NCI-H2196 treated with DMSO at 0.1 percent for 48 hours (cell line): ENCODE results near the gene CHIC2.

Experiments
- DNase-seq: peaks from one replicate; lab custom pipeline; 2025; ENCODE audit not compliant: unreplicated experiment; lab: John Stamatoyannopoulos, UW

Gene CHIC2

GRCh38 chr4:54011201-54011600 is 53.2 kb downstream of the CHIC2 start:
- no peak for DNase-seq

DNA sequence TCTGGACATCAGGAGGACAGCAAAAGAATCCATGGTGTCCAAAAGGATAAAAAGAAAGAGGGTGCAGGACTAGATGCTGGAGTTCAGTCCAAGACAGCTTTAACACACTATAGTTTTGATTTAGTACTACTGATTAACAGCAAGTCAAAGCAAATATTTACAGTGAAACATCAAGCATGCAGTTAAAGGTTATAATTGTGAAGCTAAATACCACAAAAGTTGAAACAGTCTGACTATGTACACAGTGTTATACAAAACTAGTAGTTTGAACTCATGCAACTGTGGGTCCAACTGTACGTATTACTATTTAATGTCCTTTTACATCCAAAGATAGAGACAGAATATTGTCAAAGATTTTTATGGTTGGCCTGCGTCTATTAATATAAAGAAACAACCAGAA is 57.6 kb downstream of the CHIC2 start:
- DNase-seq = no peak

DNA sequence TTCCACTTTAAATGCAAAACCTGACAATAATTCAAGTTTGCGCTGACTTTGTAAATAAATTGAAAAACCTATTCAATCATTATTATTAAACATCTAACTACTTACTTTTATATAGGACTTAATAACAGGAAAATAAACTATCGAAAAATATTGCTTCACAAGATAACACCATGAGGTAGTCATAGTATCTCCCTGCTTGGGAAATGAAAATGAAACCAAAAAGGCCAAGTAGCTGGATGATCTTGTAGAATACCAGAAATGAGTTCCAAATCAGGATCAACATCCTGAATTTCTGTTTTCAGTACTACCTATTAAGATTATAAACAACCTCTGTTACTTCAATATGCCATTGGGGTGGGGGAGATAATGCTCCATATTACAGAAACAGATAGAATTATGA is 58.9 kb downstream of the CHIC2 start:
- DNase-seq = no peak

DNA sequence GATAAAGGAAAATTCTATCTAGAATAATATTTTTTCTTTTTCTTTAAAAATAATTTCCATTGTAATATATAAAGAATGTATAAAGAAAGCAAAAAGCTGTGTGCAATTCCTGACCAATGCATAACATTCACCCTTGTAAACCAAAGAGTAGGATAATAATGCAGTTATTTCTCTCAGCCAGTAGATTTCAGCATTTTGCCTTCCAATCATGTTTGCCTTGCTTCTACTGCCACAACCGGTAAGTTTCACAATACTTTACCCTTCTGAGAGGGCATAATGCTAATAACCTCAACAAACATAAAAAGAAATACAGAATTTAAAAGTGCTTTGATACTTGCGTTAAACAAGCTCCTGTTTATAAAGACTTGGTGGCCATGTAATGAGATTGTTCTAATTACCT is 59.9 kb downstream of the CHIC2 start:
- no peak for DNase-seq

GRCh38 chr4:54001668-54002365 is 62.6 kb downstream of the CHIC2 start:
- no peak for DNase-seq

- DNase-seq = no peak
Measured at GRCh38 chr4:53997898-53998297, 66.5 kb downstream of the CHIC2 start.

- no peak for DNase-seq
Measured at GRCh38 chr4:53994382-53995102, 69.9 kb downstream of the CHIC2 start.

DNA sequence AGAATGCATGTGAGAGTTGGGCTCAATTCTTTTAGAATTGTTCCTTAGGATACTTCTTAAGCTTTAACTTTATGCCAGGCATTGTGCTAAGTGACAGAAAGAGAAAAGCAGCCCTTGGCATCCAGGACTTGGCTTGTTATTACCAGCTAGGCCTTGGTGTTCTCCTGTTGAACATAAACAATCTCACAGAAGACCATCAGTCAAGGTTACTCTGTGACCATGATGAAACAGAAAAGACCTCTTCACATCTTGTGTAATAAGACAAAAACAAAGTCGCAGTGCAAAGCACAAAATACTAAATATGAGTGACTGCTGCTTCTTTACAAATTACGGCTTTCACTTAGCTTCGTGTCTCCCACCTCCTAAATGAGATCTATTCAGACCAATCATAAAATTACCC is 71.6 kb downstream of the CHIC2 start:
- DNase-seq = no peak

GRCh38 chr4:53991821-53992220 is 72.6 kb downstream of the CHIC2 start:
- no peak for DNase-seq

- no peak for DNase-seq
Measured at GRCh38 chr4:53990641-53991040, 73.8 kb downstream of the CHIC2 start.

DNA sequence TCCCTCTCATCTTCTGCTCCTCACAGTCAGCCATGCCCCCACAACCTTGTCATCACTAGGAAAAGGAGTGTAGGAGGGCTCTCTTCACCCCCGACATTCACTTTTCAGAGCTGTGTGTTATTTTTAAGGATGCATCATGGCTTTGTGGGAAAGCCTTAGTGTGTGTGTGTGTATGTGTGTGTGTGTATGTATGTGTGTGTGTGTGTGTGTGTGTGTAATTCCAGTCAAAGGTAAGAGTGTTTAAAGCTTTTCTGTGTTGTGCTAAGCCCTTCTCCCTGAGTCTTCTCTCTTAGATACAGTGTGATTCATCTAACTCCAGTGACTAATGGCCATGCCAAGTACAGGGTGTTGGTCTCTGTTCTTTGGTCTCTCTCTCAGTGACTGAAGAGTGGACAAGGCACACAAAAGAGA is 76.6 kb downstream of the CHIC2 start:
- no peak for DNase-seq

DNA sequence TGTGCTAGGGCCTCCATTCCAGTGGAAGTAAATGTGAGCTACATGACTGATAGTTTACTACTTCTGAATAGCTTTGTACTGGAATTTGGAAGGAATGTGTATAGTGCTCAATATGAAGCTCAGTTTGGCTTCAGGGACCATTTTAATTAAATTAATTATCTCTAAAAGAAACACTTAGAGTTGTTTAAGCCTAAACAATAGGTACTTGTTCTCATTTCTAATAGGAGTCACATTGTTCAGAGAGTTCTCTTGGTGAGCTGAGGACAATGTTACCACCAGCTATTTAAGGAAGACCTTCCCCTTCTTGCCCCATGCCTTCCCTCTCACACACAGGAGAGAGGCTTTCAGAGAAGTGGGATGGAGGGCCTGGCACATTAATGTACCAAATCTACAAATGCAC is 78.3 kb downstream of the CHIC2 start:
- no peak for DNase-seq

GRCh38 chr4:53981567-53981966 is 82.8 kb downstream of the CHIC2 start:
- DNase-seq = no peak

DNA sequence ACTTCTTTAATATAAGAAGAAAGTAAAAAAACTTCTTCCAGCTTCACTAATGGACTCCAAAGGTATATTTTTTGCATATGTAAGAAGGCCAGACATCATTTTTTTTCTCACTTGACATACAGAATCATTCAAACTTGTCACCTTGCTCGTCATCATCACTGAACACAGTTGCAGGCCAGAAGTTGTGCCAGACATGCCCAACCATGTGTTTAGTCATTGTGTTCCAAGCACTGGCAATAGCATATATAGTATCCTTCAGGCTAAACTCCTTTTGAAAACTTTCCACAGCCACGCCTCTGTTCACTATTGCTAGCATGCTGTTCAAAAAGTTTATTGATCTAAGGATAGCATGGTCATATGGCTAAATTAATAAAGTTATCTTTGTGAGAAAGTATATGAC is 83.3 kb downstream of the CHIC2 start:
- DNase-seq = no peak

GRCh38 chr4:53974561-53974960 is 89.8 kb downstream of the CHIC2 start:
- no peak for DNase-seq

DNA sequence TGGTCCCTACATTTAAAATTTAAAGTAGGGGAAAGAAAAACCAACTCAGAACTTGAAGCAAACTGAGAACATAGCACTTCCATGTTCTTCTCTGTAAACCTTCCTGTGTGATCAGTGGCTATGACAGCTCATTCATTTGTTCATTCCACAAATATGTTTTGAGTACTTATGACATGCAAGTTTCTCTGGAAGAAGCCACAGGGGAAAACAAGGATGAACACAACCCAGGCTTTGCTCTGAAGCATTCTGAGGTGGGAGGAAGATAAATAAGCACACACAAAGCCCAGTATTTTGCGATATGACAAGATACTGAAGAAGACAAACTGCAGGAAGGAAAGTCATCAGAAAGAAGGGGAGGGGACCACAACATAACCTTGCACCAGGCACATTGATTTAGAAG is 96.4 kb downstream of the CHIC2 start:
- no peak for DNase-seq

DNA sequence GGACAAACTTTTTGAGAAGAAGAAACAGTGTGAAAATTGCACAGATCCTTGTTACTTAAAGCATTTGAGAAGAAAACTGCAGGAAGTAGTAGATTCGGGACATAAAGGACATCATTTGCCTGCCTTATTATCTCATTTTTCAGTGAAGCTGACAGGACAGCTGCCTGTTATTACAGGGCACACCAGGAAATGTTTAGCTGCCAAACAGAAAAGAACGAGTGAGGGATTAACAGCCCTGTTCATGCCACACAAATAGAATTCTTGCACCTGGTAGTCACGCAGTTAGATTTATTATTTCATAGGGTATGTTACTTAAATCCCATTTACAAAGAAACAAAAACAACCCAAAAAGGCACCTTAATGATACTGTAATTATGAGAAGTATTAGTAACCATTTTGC is 100.6 kb downstream of the CHIC2 start:
- DNase-seq = no peak

DNA sequence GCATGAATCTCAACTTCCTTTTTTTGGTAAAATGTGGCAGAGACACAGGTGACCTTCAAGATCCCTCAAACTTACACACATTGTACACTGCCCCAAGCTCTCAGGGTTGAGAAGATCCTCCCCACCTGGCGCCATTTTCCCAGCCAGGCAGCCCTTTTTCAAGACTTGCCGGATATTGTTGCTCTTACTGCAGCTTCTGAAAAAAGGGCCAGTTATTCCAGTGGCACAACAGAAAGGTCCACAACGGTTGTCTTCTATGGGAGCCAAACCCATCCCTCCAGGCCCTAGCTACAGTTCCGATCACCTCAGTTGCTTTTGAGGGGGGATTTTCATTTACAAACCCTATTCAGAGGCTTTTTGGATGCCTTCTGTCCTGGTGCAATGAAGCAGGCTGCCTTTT is 101.1 kb downstream of the CHIC2 start:
- no peak for DNase-seq

DNA sequence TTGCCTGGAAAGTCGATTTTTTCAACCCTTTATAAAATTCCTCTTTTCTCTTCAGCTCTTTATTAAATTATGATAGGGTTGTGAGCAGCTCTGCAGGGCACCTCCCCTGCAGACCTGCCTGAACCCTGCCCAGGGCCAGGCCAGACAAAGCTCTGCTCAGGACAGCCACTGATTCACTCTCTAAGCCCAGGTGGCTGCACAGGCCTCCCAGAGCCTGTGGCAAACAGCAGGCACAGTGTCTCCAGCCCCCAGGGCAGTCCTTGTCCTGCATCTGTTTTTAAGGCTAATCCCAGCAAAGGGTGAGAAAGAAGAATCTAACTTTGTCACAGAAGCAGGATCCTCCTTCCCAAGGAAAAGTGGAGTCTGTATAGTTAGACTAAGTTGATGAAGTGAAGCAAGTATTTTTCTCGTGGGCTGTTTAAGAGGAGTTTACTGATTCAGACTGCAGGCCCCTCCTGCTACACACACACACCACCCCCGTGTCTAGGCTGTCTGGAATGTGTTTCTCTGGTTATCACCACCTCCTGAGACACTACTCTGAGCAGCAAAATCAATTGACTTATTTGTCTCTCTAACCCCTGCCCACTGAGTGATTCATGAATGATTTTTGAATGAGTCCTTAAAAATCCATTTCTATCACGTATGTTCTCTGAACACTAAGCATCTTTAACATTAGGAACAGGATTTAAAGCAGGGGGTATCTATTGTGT is 101.7 kb downstream of the CHIC2 start:
- DNase-seq = no peak

- no peak for DNase-seq
Measured at GRCh38 chr4:53961351-53961750, 103.1 kb downstream of the CHIC2 start.

DNA sequence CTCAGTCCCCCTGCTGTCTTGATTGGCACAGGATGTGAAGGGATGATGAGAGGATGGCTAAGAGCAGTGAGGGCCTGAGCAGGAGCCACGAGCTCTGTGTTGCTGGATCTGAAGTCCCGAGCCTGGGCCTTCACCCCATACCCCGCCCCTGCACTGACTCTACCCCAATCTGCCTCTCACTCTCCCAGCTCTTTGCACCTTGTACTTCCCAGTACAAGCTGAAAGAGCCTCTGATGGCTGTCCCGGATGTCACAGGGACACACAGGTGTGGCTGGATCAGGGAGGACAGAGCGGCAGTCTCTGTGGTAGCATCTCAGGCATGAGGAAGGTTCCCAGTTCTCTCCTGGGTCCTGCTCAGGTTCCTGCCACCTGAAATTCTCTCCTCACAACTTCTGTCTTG is 103.6 kb downstream of the CHIC2 start:
- no peak for DNase-seq
